GM21390 (cell line): ENCODE results near the gene ENPP1.
"Not testable (repeated sequence)": the region's sequence is repeated elsewhere in the genome, so short reads cannot be mapped to it uniquely, and the experiment has no call there.

Experiments used
- ATAC-seq: cut with Tn5 transposase; IDR thresholded peaks from one replicate; pipeline ENCODE4 v1.9.1; 2021; ENCODE audit not compliant: unreplicated experiment

ENPP1 gene

DNA sequence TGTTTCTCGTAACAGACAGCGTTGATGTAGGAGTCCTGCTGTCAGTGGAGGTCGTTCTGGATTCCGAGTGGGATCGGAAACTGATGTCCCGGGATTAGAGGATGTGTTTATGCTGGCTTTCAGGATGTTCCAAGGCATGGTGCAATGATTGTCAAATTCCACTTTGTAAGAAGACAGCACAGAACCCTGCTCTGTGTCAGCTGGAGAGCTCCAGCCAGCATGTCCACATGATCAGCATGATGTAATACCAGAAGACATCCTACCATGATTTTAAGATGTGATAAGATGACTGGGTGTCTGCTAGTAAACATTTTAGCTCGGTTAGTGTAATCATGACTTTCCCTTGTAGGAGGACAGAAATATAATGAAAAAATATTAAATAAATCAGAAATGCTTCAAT is 20.3 kb downstream of the ENPP1 start:
- no peak for ATAC-seq

- ATAC-seq, result no peak
Measured at GRCh38 chr6:131828951-131829350, 21.1 kb downstream of the ENPP1 start.

- no peak for ATAC-seq
Measured at GRCh38 chr6:131831392-131831791, 23.6 kb downstream of the ENPP1 start.

DNA sequence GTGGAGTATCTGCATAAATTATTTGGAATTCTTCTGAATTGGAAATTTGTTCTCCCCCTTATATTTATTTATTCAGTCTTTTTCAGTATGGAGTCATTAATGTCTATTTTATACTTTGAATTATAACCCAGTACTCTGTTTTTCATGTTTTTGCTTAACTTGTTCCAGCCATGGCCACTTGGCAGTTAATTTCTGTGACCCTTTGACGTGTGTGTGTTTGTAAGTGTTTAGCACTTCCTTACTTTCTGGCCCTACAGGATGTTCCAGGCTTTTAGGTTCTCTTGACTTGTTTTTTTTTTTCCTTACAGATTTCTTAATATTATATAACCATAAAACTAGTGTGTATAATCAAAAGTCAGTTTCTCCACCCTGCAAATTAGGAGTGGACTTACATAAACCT is 24.1 kb downstream of the ENPP1 start:
- ATAC-seq, result no peak

DNA sequence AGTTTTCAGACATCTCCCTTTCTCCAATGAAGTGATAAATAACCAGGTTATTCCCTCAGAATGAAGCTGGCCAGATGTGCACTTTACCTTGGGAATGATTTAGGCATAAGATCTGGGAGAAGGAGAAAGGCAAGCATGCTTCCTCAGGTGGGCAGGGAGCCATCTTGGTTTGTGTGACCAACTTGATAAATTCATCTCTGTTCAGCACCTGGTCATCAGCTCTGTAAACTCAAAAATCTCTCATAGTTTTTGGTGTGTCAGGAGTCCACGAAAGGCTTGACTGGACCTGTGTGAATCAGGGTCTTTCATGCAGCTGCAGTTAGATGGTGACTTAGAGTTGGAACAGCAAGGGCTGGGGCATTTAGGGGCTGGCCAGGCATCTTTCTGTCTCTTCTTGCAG is 24.5 kb downstream of the ENPP1 start:
- no peak for ATAC-seq

GRCh38 chr6:131838051-131838450 is 30.2 kb downstream of the ENPP1 start:
- no peak for ATAC-seq

- ATAC-seq, result no peak
Measured at GRCh38 chr6:131839388-131839787, 31.6 kb downstream of the ENPP1 start.

GRCh38 chr6:131840441-131840840 is 32.6 kb downstream of the ENPP1 start:
- ATAC-seq, result no peak

- no peak for ATAC-seq
Measured at GRCh38 chr6:131840936-131841583, 33.2 kb downstream of the ENPP1 start.

- no peak for ATAC-seq
Measured at GRCh38 chr6:131843768-131844167, 35.9 kb downstream of the ENPP1 start.

DNA sequence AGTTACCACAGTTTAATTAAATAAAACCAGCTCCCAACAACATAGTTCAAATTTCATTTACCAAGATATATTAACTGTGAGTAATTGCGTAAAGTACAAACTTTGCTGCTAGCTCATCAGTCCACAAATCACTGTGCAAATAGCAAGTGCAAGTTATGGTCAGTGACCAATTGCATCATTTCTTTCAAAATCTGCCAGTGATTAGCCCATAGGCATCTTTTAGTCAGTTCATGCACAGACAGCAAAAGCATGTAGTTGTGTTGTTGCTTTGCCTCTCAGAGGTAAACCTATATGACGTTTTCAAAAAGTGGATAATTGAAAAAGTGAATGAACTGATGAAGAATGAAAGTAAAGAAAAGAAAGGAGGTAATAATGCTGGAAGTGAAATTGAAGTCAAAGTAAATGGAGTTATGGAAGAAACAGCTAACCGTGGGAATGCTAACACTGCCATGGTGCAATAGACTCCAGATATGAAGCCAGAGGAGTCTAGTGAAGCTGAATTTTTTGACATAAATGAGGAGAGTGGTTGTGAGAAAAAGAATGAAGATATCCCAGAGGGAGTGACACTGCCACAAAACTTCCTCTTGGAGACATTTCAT is 36.5 kb downstream of the ENPP1 start:
- ATAC-seq, result no peak

GRCh38 chr6:131846023-131846663 is 38.3 kb downstream of the ENPP1 start:
- ATAC-seq, result no peak

DNA sequence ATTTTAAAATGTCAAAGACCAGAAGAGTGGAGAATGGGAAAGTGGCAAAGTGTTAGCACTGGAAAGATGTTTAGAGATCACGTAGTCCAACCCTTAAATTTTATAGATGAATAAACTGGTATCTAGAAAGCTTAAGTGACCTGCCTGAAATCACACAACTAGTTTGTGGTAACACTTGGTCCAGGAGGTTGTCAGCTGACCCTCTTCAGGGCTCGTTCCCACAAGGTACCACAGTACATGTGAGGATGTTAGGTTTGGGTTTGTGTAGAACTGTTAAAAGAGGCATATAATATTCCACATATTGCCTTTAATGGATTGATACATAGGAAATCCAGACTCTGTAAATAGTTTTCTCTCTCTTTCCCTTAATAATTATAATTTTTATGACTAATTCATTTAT is 39.1 kb downstream of the ENPP1 start:
- ATAC-seq, result no peak

GRCh38 chr6:131849799-131850198 is 42.0 kb downstream of the ENPP1 start:
- ATAC-seq, result no peak

- ATAC-seq, result no peak
Measured at GRCh38 chr6:131851049-131851769, 43.4 kb downstream of the ENPP1 start.

- no peak for ATAC-seq
Measured at GRCh38 chr6:131852200-131852599, 44.4 kb downstream of the ENPP1 start.

DNA sequence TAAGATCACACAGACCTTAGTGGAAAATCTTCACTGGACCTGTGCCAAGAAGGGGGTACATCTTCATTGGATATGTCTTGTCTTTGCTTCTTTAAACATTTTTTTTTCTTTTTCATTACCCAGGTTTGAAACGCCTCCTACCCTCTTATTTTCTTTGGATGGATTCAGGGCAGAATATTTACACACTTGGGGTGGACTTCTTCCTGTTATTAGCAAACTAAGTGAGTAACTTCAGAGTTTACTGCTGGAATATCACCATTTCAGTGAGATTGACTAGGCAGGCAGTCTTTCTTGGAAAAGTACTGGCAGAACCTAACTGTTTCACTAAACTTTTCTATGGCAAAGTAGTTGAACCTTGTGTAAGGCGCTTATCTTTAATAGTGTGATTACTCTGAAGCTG is 47.0 kb downstream of the ENPP1 start:
- no peak for ATAC-seq

DNA sequence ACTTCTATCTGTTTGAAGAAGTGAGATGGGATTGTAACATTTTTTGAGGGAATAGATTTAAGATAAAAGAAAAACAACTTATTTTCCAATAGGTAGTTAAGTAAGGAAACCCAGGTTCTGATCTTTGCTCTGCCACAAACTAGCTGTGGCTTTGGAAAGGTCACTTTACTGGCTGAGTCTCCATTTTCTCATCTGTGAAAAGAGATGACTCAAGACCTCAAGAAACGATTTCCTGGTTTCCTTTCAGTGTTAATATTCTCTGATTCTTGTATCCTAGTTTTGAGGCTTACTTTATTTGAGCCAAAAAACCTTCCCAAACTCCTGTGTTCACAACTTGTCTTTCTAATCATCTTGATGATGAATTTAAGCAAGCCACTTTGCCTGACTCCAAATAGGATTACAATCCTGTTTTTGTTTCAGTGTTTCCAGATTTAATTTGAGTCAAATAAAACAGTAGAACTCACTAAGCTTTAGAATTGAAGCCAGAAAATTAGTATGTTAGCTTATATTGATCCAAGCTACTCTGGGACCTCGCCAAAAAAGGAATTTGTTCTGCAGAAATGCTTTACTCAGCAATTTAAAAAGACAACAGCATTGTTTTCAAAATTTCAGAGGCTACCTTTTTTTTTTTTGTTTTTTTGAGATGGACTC is 51.1 kb downstream of the ENPP1 start:
- ATAC-seq, result no peak

DNA sequence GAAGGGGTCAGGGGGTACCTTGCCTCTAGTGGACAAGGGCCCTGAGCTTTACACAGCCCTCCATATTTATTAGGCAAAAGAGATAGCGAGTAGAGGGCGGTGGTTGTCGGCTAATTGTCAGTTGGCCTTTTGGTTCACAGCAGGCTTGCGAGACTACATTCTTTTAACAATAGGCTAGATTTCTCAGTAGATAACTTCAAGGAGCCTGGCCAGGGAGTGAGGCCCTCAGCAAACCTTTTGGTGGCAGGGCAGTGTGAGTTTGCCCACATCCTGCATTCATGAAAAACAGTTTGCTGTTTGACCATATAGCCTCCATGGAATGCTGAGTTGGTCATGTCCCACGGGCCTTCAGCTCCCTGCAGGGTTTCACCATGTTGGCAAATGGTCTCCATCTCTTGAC is 51.8 kb downstream of the ENPP1 start:
- ATAC-seq, result not testable (repeated sequence)

- ATAC-seq, result no peak
Measured at GRCh38 chr6:131861381-131861780, 53.6 kb downstream of the ENPP1 start.

GRCh38 chr6:131862476-131862875 is 54.7 kb downstream of the ENPP1 start:
- no peak for ATAC-seq
